ENCODE measurements around the gene ZBTB20. TPM values are rescaled to one million over a fixed set of nuclear protein-coding genes. Genes with fewer than 3 reads are reported as not detected.

ZBTB20 gene
- total and polyA plus RNA-seq, 2 donors (not counting 1 experiment from before 2014, with no cell fraction given) = 4.0 to 22.5 TPM

DNA sequence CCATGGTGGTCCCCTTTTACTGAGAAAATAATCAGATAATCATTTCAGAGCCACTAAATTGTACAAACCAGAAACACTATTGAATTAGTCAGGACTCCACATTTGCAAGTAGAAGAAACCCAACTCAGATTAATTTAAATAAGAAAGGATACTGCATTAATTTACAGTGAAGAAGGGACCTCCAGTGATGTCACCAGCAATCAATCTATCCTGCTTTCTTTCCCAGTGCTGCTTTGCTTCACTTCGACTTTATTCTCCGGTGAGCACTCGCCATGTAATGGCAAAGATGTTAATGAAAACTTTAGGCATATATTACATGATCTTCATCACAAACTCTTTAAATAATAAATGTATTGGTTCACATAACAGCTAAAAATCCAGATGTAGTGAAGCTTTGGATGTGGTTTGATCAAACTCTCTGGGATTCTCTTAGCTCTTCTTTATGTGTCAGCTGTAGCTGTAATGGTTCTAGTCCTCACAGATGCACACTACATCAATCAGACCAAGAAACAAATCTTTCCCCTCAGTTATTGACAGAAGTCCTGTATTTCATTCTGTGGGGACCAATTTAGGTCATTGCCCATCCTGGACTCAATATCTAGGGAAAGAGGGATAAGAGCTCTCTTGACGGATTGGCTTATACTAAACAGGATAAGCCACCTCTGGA, 14.2 kb upstream of the ZBTB20 start:
- H4K20me1 ChIP-seq (ENCODE audit: control insufficient read depth, extremely low read depth, insufficient read depth, low read length) = no peaks in the 10 kb centered on the region
- no peaks in the 10 kb centered on the region for H3K36me3 ChIP-seq (ENCODE audit: control insufficient read depth, insufficient read depth, low read length)
- TF ChIP-seq, protein P1, sequence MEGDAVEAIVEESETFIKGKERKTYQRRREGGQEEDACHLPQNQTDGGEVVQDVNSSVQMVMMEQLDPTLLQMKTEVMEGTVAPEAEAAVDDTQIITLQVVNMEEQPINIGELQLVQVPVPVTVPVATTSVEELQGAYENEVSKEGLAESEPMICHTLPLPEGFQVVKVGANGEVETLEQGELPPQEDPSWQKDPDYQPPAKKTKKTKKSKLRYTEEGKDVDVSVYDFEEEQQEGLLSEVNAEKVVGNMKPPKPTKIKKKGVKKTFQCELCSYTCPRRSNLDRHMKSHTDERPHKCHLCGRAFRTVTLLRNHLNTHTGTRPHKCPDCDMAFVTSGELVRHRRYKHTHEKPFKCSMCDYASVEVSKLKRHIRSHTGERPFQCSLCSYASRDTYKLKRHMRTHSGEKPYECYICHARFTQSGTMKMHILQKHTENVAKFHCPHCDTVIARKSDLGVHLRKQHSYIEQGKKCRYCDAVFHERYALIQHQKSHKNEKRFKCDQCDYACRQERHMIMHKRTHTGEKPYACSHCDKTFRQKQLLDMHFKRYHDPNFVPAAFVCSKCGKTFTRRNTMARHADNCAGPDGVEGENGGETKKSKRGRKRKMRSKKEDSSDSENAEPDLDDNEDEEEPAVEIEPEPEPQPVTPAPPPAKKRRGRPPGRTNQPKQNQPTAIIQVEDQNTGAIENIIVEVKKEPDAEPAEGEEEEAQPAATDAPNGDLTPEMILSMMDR (conservative IDR thresholded peaks at IDR 0.05 in 1 of 2, IDR thresholded peaks at IDR 0.05 in 1 of 2; ENCODE audit: low read depth in 1 of 2, low read length in 2 of 2) = no peak
- no peak for TF ChIP-seq EZH2 (IDR thresholded peaks at IDR 0.05; ENCODE audit: low read length, missing control alignments)
- H3K4me1 ChIP-seq (ENCODE audit: control insufficient read depth, extremely low read depth, insufficient read depth, low read length) = no peaks in the 10 kb centered on the region
- no peaks in the 10 kb centered on the region for H3K79me2 ChIP-seq (ENCODE audit: control insufficient read depth, insufficient read depth, low read length)
- no peaks in the 10 kb centered on the region for H3K27me3 ChIP-seq (ENCODE audit: control insufficient read depth, insufficient read depth, low read length)
- no peak overlapping the region for H3K9ac ChIP-seq (ENCODE audit: insufficient read depth, low read length)
- H3K27ac ChIP-seq (ENCODE audit: insufficient read depth, low read length) = no peak overlapping the region
- H3K4me2 ChIP-seq (ENCODE audit: extremely low read depth, insufficient read depth, low read length) = no peak overlapping the region
- H2AFZ ChIP-seq (ENCODE audit: low read length) = no peak overlapping the region
- H3K4me3 ChIP-seq (replicated peaks in 1 of 4; ENCODE audit: control extremely low read depth in 1 of 4, insufficient read depth in 1 of 4, low read depth in 3 of 4, low read length in 4 of 4) = no peak overlapping the region
- H3K9me3 ChIP-seq (ENCODE audit: control insufficient read depth, insufficient read depth, low read depth, low read length) = no peaks in the 10 kb centered on the region
- DNase-seq (ENCODE audit: low read depth in 2 of 2) = no peak

DNA sequence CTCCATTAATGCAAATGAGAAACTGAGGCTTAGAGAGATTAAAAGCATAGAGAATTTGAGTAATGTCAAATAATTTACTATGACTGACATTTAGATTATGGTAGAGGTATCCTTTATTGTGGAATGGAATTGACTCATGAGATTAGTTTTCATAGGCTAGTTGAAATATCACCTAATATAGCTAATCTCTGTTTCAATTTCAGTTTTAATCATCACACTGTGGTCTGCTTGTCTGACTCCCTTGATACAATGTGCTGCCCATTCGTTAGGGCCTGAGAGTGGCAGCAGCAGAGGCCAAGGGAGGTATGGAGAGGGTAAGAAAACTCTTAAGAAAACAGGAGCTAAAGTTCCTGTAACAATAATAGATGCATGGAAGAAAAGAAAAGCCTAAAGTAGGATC, 13.2 kb upstream of the ZBTB20 start:
- Histone ChIP-seq H3K36me3 (ENCODE audit: control insufficient read depth, insufficient read depth, low read length) (no peaks in the 10 kb centered on the region), H3K27ac (ENCODE audit: insufficient read depth, low read length) (no peak overlapping the region), H3K27me3 (ENCODE audit: control insufficient read depth, insufficient read depth, low read length) (no peaks in the 10 kb centered on the region), H3K9me3 (ENCODE audit: control insufficient read depth, insufficient read depth, low read depth, low read length) (no peaks in the 10 kb centered on the region), H4K20me1 (ENCODE audit: control insufficient read depth, extremely low read depth, insufficient read depth, low read length) (no peaks in the 10 kb centered on the region), H3K9ac (ENCODE audit: insufficient read depth, low read length) (no peak overlapping the region), H3K4me2 (ENCODE audit: extremely low read depth, insufficient read depth, low read length) (no peak overlapping the region), H3K79me2 (ENCODE audit: control insufficient read depth, insufficient read depth, low read length) (no peaks in the 10 kb centered on the region), H3K4me1 (ENCODE audit: control insufficient read depth, extremely low read depth, insufficient read depth, low read length) (no peaks in the 10 kb centered on the region), H3K4me3 (replicated peaks in 1 of 4; ENCODE audit: control extremely low read depth in 1 of 4, insufficient read depth in 1 of 4, low read depth in 3 of 4, low read length in 4 of 4) (no peak overlapping the region), H2AFZ (ENCODE audit: low read length) (no peak overlapping the region)
- no peak for DNase-seq (ENCODE audit: low read depth in 2 of 2)
- TF ChIP-seq, protein P1 (conservative IDR thresholded peaks at IDR 0.05 in 1 of 2, IDR thresholded peaks at IDR 0.05 in 1 of 2; ENCODE audit: low read depth in 1 of 2, low read length in 2 of 2) = no peak
- TF ChIP-seq EZH2 (IDR thresholded peaks at IDR 0.05; ENCODE audit: low read length, missing control alignments) = no peak

DNA sequence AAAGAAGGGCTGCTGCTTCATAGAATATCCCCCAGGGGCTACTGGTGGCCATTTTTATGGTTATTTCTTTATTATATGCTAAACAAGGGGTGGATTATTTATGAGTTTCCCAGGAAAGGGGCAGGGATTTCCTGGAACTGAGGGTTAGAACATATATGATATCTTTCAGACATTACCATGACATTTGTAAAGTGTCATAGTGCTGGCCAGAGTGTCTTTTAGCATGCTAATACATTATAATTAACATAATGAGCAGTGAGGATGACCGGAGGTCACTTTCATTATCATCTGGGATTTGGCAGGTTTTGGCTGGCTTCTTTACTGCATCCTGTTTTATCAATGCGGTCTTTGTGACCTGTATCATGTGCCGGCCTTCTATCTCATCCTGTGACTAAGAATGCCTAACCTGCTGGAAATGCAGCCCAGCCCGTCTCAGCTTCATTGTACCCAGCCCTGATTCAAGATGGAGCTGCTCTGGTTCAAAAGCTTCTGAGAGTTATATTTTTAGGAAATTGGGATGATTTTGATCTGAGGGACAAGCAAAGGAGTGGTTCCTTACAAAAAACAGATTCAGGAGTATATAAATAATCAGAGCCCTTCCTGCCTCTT, 9.1 kb upstream of the ZBTB20 start:
- Histone ChIP-seq H3K4me1 (ENCODE audit: control insufficient read depth, extremely low read depth, insufficient read depth, low read length) (no peaks in the 10 kb centered on the region), H3K27ac (ENCODE audit: insufficient read depth, low read length) (no peak overlapping the region), H3K9ac (ENCODE audit: insufficient read depth, low read length) (no peak overlapping the region), H2AFZ (ENCODE audit: low read length) (no peak overlapping the region), H4K20me1 (ENCODE audit: control insufficient read depth, extremely low read depth, insufficient read depth, low read length) (no peaks in the 10 kb centered on the region), H3K36me3 (ENCODE audit: control insufficient read depth, insufficient read depth, low read length) (no peaks in the 10 kb centered on the region), H3K4me2 (ENCODE audit: extremely low read depth, insufficient read depth, low read length) (no peak overlapping the region), H3K27me3 (ENCODE audit: control insufficient read depth, insufficient read depth, low read length) (no peaks in the 10 kb centered on the region), H3K9me3 (ENCODE audit: control insufficient read depth, insufficient read depth, low read depth, low read length) (no peaks in the 10 kb centered on the region), H3K4me3 (replicated peaks in 1 of 4; ENCODE audit: control extremely low read depth in 1 of 4, insufficient read depth in 1 of 4, low read depth in 3 of 4, low read length in 4 of 4) (no peak overlapping the region), H3K79me2 (ENCODE audit: control insufficient read depth, insufficient read depth, low read length) (no peaks in the 10 kb centered on the region)
- TF ChIP-seq, protein P1 (conservative IDR thresholded peaks at IDR 0.05 in 1 of 2, IDR thresholded peaks at IDR 0.05 in 1 of 2; ENCODE audit: low read depth in 1 of 2, low read length in 2 of 2) = no peak
- TF ChIP-seq EZH2 (IDR thresholded peaks at IDR 0.05; ENCODE audit: low read length, missing control alignments) = no peak
- DNase-seq (ENCODE audit: low read depth in 2 of 2) = no peak
